Stimulated activated CD8-positive, alpha-beta memory T cell treated with anti-CD3 and anti-CD28 coated beads, Interleukin-15, amount 100 ng/mL, for 48 hours (primary cell): ENCODE measurements around the gene MSH5.
"Not testable (repeated sequence)": the region's sequence is repeated elsewhere in the genome, so short reads cannot be mapped to it uniquely, and the experiment has no call there.

Source experiments
- DNase-seq, 2 donors: peaks; one replicate each; pipeline ENCODE4 v3.0.0-alpha.2; 2020; ENCODE audit warnings: low read depth in 2 of 2

Gene MSH5

DNA sequence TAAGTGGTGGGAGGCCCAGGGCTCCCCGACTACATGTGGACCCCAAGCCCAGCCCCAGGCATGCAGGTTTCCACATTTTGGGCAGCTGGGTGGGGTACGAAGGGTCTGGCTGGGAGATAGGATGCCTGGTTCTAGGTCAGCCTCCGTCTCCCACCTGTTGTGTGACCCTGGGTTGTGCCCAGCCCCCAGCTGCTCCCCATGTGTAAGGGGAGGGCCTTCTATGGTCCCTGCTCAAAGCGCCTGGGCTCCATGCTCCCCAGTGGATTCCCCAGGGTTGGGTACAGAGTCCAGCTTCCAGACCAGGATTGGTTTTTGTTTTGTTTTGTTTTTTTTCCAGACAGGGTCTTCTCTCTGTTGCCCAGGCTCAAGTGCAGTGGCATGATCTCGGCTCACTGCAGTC, 38.4 kb downstream of the MSH5 start:
- no peak for DNase-seq

- DNase-seq = no peak
Measured at GRCh38 chr6:31778999-31779885, 39.4 kb downstream of the MSH5 start.

DNA sequence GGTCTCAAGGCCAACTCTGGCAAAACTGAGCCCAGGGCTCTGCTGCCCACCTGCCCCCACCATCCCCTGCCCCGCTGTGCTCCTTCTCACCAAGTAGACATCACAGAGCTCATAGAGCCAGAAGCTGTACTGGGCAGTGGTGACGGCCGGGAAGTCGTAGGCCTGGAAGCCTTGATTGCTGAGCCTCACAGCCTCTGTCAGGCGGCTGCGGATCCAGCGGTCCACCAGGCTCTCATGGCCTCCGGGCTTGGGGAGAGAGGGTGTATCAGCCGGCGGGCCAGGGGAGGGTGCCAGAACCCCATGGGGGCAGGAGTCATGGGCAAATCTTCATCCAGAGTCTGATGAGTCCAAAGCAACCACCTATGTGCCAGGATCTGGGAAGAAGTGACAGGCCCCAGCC, 40.1 kb downstream of the MSH5 start:
- no peak for DNase-seq

GRCh38 chr6:31780507-31781243, 40.9 kb downstream of the MSH5 start:
- DNase-seq = no peak

DNA sequence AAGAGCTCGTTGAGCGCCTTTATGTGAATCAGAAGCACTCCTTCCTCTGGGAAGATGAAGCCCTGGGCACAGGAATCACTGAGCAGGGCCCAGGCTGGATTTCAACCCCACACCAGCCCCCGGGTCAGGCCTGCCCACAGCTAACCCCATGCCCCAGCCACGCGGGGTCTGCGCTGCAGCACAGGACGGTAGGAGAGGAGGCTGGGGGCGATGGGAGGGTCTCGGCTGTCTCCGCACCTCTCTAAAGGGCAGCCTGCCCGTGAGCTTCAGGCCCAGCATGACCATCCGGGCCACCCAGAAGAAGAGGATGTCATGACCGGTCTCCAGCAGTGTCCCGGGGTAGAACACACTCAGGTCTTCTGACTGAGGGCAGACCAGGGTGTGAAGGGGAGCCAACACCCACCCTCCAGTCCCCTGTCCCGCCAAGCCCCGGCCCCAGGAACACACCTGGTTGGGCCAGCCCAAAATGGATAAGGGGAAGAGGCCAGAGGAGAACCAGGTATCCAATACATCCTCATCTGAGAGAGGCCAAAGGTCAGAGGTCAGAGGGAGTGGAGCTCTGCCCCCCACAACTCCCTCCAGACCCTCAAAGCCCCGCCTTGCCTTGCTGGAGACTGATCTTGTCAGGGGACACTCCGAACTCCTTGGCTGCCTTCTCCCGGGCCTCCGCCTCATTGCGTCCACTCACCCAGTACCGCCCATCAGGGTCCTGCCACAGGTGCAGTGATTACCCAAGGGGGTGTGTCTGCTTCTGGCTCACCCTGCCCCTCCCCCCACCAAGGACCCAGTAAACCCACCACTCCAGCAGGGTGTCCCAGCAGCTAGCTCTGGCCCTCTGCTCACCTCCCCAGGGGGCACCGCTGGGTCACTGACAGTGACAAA, 41.7 kb downstream of the MSH5 start:
- no peak for DNase-seq

- DNase-seq = no peak
Measured at GRCh38 chr6:31782126-31782855, 42.5 kb downstream of the MSH5 start.

DNA sequence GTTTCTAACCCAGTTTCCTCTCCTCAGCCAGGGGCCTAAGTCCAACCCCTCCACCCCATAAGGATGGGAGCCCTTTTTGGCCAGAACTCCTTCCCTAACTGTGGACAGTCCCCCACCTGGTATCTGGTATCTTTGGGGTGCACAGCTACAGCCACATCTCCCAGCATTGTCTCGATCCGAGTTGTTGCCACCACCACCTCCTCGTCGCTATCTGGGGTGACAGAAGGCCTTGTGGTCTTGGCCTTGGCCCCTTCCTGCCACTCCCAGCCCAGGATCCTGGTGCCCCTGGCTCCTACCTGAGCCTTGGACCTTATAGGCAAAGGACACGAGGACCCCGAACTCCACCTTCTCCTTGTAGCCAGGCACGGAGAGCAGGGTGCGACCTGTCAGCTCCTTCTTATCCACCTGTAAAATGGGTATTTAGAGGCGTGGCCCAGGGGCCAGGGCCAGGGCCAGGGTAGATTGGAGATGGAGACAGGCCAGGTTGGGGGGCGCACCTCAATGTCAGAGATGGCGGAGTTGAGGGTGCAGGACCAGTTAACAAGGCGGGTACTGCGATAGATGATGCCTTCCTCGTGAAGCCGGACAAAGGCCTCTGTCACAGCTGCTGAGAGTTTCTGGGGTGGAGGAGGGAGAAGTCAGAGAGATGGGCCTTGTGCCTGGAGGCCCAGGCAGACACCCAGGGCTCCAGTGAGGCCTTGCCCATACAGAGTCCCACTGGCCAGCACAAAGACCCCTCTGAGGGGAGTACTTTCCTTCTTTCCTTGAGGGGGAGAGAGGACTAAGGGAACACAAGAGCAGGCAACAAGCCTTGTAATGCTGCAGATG, 44.5 kb downstream of the MSH5 start:
- no peak for DNase-seq

- no peak for DNase-seq
Measured at GRCh38 chr6:31785475-31785874, 45.7 kb downstream of the MSH5 start.

DNA sequence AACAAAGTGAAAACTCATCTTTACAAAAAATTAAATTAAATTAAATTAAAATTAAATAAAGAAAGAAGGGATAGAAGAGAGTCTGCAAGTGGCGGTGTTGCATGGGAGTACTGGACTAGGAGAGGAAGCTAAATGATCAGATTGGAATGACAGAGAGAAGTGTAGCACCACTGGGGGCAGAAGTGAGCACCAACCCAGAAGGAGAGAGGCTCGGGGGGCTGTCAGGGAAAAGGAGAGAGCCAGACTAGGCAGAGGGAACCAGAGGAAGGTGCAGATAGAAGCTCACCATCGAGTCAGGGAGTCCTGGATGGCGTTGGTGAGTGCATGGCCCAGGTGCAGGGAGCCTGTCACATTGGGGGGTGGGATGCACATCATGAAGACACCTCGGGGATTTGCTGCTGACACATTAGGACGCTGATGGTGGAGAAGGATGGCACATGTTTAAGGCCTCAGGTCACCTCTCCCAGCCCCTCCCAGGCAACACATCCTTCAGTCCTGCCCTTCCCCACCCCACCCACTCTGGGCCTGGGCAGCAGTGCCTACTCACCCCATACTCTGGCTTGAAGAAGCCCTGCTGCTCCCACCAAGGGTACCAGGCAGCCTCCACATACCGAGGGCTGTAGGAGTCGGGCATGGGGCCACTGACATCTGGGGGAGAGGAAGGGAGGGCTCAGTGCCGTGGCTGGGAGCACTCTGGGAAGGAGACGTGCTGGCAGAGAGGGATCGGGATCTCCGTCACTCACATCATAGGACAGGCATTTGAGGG, 51.7 kb downstream of the MSH5 start:
- no peak for DNase-seq

DNA sequence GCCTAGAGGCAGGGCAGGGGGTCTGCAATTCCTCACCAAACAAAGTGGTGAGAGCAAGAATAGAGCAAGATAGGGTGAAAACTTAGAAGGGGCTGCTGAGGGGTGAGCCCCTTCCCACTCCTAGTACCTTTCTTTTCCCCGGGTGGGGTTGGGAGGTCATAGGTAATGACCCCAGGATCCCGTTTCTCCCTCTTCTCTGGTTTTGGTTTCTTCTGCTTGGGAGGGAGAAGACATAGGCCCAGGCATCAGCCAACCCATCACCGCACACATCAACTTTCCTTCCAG, 52.2 kb downstream of the MSH5 start:
- no peak for DNase-seq

DNA sequence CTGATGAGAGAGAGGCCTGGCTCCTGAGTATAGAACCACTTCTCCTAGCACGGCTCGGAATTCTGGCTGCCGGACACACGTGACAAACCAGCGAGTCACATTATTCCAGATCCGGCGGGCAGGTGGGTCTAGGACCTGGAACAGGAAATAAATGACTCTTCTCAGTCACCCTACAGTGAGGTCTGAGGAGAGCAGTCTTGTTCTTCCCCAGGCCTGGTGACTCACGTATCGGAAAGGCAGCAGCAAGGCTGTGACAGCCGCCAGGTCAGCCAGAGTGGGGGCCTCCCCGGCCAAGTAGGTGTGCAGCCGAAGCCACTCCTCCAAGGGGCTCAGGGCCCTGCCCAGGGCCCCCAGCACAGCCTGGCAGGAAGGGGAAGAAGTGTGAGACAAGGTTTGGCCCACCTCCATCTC, 53.0 kb downstream of the MSH5 start:
- no peak for DNase-seq

- not testable (repeated sequence) for DNase-seq
Measured at GRCh38 chr6:31793927-31794245, 54.1 kb downstream of the MSH5 start.

- no peak for DNase-seq
Measured at GRCh38 chr6:31794294-31794865, 54.6 kb downstream of the MSH5 start.

DNA sequence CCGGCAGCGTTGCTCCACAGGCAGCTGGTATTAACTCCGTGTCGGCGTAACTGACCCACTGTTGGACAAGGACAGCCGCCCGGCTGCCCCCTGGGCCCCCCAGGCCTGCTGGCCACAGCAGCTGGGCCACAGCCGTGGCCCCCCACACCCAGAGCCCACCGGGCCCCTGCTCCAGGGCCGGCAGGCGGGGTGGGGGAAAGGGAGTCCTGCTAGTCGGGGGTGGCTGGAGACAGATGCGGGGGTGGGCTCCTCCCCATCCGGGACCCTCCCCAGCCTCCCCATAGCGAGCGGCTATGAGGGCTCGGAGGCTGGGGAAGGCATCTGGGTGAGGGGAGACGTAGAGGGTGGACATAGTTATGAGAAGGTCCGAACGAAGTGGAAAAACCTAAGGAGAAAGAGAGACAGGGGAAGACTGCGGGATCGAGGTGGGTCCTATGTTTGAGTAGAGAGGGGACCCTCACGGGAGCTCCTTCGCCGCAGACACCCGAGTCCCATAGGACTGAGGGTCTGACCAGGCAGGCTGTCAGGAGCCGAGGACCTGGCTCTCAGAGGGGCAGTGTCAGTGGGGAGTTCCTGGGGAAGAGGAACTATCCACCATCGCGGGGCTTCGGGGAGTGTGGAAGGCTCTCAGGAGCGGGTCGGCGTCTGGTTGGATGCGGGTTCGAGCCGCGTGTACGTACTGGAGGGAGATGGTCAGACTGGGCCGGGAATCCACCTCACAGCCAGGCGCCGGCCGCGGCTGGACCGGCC, 55.2 kb downstream of the MSH5 start:
- DNase-seq = no peak

- peak; percentile 82 to 85 for DNase-seq
Measured at GRCh38 chr6:31795616-31796298, 56.0 kb downstream of the MSH5 start, which contains the start of gene VARS1. VARS1 (minus strand) TSS chr6:31795752; CDS start chr6:31795217, 535 bp downstream.

GRCh38 chr6:31796993-31797385, 57.2 kb downstream of the MSH5 start:
- DNase-seq = no peak

DNA sequence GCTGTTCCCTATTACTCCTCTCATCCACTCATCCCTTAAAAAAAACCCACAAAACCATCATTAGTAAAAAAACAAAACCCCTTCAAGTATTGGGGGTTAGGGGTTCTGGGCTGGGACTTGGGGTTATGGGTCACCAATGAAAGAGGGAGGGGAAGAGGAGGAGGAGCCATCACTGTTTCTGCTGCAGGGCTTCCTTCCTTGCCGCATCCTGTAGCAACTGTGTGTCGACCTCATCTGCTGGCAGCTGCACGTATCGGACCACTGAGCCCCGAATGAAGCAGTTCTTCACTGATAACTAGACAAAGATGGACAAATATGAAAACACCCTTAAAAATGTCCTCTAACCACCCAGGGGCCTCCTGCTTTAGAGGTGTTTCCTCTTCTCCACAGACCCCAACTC, 57.8 kb downstream of the MSH5 start:
- no peak for DNase-seq

- DNase-seq = no peak
Measured at GRCh38 chr6:31799781-31800180, 60.0 kb downstream of the MSH5 start.
